Subcutaneous abdominal adipose tissue (tissue), 5 donors: ENCODE results near the gene GPR137B.
A peak's percentile ranks its signal among the peaks of the same experiment; 100 is the strongest.

Source experiments
- H3K27ac ChIP-seq: one replicate; pipeline ENCODE4 v1.7.0; 2013; ENCODE audit warnings: low read depth, mild to moderate bottlenecking, inconsistent platforms, low read length, moderate library complexity
- H3K27me3 ChIP-seq, 5 donors: one replicate each; pipeline ENCODE4 v1.7.0; 2013; ENCODE audit warnings: low read length in 5 of 5, inconsistent platforms in 1 of 5; ENCODE audit not compliant: control insufficient read depth in 5 of 5, insufficient read depth in 4 of 5
- H3K36me3 ChIP-seq, 5 donors: one replicate each; pipeline ENCODE4 v1.7.0; 2013; ENCODE audit warnings: low read length in 5 of 5; ENCODE audit not compliant: control insufficient read depth in 5 of 5, insufficient read depth in 5 of 5
- H3K4me1 ChIP-seq, 5 donors: one replicate each; pipeline ENCODE4 v1.7.0; 2013; ENCODE audit warnings: low read length in 5 of 5, mild to moderate bottlenecking in 3 of 5, moderate library complexity in 1 of 5; ENCODE audit not compliant: control insufficient read depth in 5 of 5, insufficient read depth in 5 of 5
- H3K4me3 ChIP-seq, 5 donors: one replicate each; pipeline ENCODE4 v1.7.0; 2013; ENCODE audit warnings: low read length in 5 of 5, low read depth in 1 of 5
- H3K9ac ChIP-seq, 5 donors: one replicate each; pipeline ENCODE4 v1.7.0; 2013; ENCODE audit warnings: low read length in 5 of 5, mild to moderate bottlenecking in 4 of 5, moderate library complexity in 3 of 5
- H3K9me3 ChIP-seq, 5 donors: one replicate each; pipeline ENCODE4 v1.7.0; 2013; ENCODE audit warnings: low read length in 5 of 5; ENCODE audit not compliant: control insufficient read depth in 5 of 5
- donor health status: healthy.
- donor health status: healthy.
- donor health status: healthy.
- donor health status: healthy.
- donor health status: healthy.

Gene GPR137B

GRCh38 chr1:236130372-236130771 is 12.0 kb upstream of the GPR137B start:
- Histone ChIP-seq H3K4me1 (no peaks in the 10 kb centered on the region), H3K36me3 (no peaks in the 10 kb centered on the region), H3K27me3 (peaks cover 0 to 3% (median 0%) of the 10 kb centered on the region in 5 donors), H3K9ac (no peak overlapping the region), H3K9me3 (peaks cover 0 to 2% (median 0%) of the 10 kb centered on the region in 5 donors), H3K27ac (no peak overlapping the region), H3K4me3 (no peak overlapping the region)

- Histone ChIP-seq H3K27ac (no peak overlapping the region), H3K4me3 (no peak overlapping the region), H3K4me1 (no peaks in the 10 kb centered on the region), H3K9ac (no peak overlapping the region), H3K9me3 (peaks cover 0 to 2% (median 0%) of the 10 kb centered on the region in 5 donors), H3K27me3 (peaks cover 0 to 3% (median 2%) of the 10 kb centered on the region in 5 donors), H3K36me3 (no peaks in the 10 kb centered on the region)
These were observed 10.4 kb upstream of the GPR137B start for GRCh38 chr1:236131916-236132315.

- H3K9me3 ChIP-seq = peaks cover 0 to 2% (median 0%) of the 10 kb centered on the region in 5 donors
- no peak overlapping the region for H3K9ac ChIP-seq
- no peaks in the 10 kb centered on the region for H3K4me1 ChIP-seq
- peaks cover 0 to 3% (median 3%) of the 10 kb centered on the region in 5 donors for H3K27me3 ChIP-seq
- no peaks in the 10 kb centered on the region for H3K36me3 ChIP-seq
- H3K27ac ChIP-seq = no peak overlapping the region
- H3K4me3 ChIP-seq = no peak overlapping the region
These were observed 9.8 kb upstream of the GPR137B start for GRCh38 chr1:236132420-236133046.

DNA sequence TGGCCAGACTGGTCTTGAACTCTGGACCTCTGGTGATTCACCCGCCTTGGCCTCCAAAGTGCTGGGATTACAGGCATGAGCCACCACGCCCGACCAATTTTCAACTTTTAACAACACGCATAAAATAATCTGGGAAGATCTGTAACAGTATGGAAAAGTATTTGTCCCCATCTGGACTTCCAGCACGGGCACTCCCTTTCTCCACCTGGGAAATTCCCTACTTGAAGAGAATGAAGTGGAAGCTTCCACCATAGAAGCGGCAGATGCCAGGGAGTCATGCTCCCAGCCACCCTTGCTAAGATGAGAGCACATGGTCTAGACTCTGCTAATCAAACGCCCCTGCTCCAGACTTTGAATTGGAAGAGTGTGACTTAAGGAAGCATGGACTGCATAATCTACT is 9.0 kb upstream of the GPR137B start:
- H3K9me3 ChIP-seq = peaks cover 0 to 2% (median 0%) of the 10 kb centered on the region in 5 donors
- H3K4me1 ChIP-seq = no peaks in the 10 kb centered on the region
- H3K36me3 ChIP-seq = no peaks in the 10 kb centered on the region
- H3K4me3 ChIP-seq = no peak overlapping the region
- no peak overlapping the region for H3K27ac ChIP-seq
- no peak overlapping the region for H3K9ac ChIP-seq
- H3K27me3 ChIP-seq = peaks cover 0 to 6% (median 3%) of the 10 kb centered on the region in 5 donors

DNA sequence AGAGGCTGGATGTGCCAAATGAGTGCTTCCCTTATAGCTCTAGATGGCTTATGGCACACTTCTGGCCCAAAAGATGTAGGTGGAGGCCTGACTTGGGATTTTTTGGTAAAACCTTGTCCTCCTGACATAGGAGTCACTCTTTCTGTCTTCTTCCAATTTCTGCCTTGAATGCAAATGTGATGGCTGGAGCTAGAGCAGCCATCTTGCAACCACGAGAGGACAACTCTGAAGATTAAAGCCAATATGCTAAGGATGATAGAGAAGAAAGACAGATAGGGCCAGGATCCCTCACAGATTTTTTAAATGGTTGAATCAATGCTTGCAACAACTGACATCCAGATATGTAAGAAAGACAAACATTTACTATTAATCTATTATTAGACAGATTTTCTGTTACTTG is 8.5 kb upstream of the GPR137B start:
- H3K9ac ChIP-seq = no peak overlapping the region
- peaks cover 0 to 2% (median 0%) of the 10 kb centered on the region in 5 donors for H3K9me3 ChIP-seq
- H3K4me1 ChIP-seq = no peaks in the 10 kb centered on the region
- H3K27ac ChIP-seq = no peak overlapping the region
- H3K4me3 ChIP-seq = no peak overlapping the region
- H3K36me3 ChIP-seq = no peaks in the 10 kb centered on the region
- peaks cover 0 to 6% (median 3%) of the 10 kb centered on the region in 5 donors for H3K27me3 ChIP-seq

DNA sequence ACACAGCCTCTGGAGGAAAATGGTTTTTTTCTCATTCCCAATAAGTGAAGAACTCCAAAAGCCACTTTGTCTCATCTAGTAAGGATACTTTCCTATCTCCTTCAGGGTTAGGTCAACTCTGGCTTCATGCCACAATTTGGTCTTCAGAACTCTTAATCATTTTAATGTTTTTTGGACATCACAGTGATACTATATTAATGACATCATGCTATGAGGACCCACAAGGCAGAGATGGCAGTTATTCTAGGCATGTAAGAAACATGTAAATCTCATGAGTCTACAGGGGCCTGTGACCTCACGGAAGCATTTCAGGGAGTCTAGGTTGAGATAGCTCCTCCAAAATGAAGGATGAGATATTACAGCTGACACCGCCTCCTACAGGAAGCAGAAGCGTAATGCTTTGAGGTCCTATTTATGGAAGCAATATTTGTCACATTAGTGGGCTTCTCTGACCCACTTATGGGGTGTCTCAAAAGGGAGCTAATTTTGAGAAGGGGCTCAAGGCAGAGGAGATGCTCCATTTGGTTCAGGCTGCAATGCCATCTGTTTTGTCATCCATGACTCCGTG is 5.0 kb upstream of the GPR137B start:
- H3K4me3 ChIP-seq = no peak overlapping the region
- no peak overlapping the region for H3K27ac ChIP-seq
- peaks cover 3 to 12% (median 11%) of the 10 kb centered on the region in 5 donors for H3K27me3 ChIP-seq
- peaks cover 0 to 12% (median 10%) of the 10 kb centered on the region in 5 donors for H3K4me1 ChIP-seq
- H3K9ac ChIP-seq = no peak overlapping the region
- H3K36me3 ChIP-seq = no peaks in the 10 kb centered on the region
- peaks cover 0 to 2% (median 0%) of the 10 kb centered on the region in 5 donors for H3K9me3 ChIP-seq

DNA sequence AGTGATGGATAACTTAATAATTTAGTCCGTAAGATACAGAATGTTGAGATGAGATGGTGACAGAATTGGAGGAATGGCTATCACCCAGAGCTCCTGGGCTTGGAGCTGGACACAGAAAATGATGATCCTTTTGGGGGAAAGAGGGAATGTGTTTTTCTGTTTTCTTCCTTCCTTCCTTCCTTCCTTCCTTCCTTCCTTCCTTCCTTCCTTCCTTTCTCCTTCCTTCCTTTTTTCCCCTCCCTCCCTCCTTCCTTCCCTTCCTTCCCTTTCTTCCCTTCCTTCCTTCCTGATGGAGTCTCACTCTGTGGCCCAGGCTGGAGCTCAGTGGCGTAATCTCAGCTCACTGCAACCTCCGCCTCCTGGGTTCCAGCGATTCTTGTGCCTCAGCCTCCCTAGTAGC is 2.8 kb upstream of the GPR137B start:
- peaks cover 0 to 17% (median 11%) of the 10 kb centered on the region in 5 donors for H3K27me3 ChIP-seq
- H3K4me3 ChIP-seq = no peak overlapping the region
- H3K27ac ChIP-seq = no peak overlapping the region
- H3K9me3 ChIP-seq = no peaks in the 10 kb centered on the region
- peaks cover 1 to 32% (median 24%) of the 10 kb centered on the region in 5 donors for H3K4me1 ChIP-seq
- H3K36me3 ChIP-seq = no peaks in the 10 kb centered on the region
- no peak overlapping the region for H3K9ac ChIP-seq

DNA sequence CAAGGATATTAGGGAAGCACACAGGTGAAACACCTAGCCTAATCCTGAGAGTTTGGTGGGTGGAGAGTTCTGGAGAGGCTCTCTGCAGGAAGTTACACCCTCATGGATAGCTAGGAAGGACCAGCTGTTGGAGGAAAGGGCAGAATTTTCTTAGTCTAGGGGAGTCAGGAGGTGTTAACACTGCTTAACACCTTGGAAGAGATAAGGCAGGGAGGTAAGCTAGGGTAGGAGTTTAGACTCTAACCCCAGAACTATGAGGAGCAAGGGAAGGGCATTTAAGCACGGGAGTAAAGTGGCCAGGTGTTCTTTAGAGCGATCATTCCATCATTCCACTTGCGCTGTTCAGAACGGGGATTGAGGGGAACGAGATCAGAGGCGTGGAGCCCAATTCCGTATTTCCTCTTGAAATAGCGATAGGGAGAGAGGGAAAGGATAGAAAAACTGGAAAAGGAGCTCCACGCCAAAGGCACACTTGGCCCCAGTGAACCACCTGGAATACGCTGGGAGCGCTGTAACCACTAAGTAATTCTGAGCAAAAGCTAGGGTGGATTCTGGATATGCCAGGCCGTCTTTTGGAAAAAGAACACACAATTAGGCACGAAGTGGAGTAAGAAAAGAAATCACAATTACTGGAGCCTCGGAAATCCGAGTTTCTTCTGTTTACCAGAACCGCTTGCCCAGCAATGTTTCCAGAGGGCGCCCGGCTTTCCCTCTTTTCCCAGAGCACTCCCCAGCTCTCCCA is 1.5 kb upstream of the GPR137B start:
- Histone ChIP-seq H3K27ac (no peak overlapping the region), H3K9ac (no peak overlapping the region), H3K4me3 (peak overlapping the region; percentile 53 to 91 (median 71)), H3K4me1 (peaks cover 1 to 34% (median 28%) of the 10 kb centered on the region in 5 donors), H3K36me3 (no peaks in the 10 kb centered on the region), H3K9me3 (no peaks in the 10 kb centered on the region), H3K27me3 (peaks cover 0 to 17% (median 9%) of the 10 kb centered on the region in 5 donors)

GRCh38 chr1:236141447-236142252 is 689 bp upstream of the GPR137B start:
- H3K4me3 ChIP-seq = peak overlapping the region; percentile 53 to 91 (median 71)
- peaks cover 0 to 4% (median 0%) of the 10 kb centered on the region in 5 donors for H3K36me3 ChIP-seq
- peaks cover 1 to 39% (median 28%) of the 10 kb centered on the region in 5 donors for H3K4me1 ChIP-seq
- H3K9ac ChIP-seq = peak overlapping the region in 1 of 5 donors; percentile 4
- H3K27me3 ChIP-seq = peaks cover 0 to 17% (median 9%) of the 10 kb centered on the region in 5 donors
- no peak overlapping the region for H3K27ac ChIP-seq
- H3K9me3 ChIP-seq = no peaks in the 10 kb centered on the region
